ENCODE data around the gene H3-3A.

DNA sequence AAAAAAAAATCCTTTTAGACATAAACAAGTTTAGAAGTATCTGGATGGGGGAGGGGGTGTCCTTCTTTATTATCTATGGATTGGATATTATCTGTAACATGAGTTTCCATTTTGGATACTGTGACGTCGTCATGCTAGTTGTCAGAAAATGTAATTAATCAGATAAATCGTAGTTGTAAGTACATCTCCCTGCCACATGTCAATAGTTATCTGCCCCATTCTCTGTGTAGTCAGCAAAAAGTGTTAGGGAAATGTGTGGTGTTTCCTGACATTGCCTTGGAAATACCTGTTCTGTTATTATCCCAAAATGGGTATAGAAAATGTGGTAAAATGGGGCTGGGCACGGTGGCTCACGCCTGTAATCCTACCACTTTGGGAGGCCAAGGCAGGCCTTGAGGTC lies 38.8 kb upstream of the H3-3A start:
- TF ChIP-seq, protein P1, sequence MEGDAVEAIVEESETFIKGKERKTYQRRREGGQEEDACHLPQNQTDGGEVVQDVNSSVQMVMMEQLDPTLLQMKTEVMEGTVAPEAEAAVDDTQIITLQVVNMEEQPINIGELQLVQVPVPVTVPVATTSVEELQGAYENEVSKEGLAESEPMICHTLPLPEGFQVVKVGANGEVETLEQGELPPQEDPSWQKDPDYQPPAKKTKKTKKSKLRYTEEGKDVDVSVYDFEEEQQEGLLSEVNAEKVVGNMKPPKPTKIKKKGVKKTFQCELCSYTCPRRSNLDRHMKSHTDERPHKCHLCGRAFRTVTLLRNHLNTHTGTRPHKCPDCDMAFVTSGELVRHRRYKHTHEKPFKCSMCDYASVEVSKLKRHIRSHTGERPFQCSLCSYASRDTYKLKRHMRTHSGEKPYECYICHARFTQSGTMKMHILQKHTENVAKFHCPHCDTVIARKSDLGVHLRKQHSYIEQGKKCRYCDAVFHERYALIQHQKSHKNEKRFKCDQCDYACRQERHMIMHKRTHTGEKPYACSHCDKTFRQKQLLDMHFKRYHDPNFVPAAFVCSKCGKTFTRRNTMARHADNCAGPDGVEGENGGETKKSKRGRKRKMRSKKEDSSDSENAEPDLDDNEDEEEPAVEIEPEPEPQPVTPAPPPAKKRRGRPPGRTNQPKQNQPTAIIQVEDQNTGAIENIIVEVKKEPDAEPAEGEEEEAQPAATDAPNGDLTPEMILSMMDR (IDR thresholded peaks at IDR 0.05) = no peak
- no peak for TF ChIP-seq POLR2A (IDR thresholded peaks at IDR 0.05)

Measured in suprapubic skin (tissue), 3 donors.